ENCODE data around the gene ZFAND6.
"Not testable (repeated sequence)": the region's sequence is repeated elsewhere in the genome, so short reads cannot be mapped to it uniquely, and the experiment has no call there.

The ZFAND6 gene

DNA sequence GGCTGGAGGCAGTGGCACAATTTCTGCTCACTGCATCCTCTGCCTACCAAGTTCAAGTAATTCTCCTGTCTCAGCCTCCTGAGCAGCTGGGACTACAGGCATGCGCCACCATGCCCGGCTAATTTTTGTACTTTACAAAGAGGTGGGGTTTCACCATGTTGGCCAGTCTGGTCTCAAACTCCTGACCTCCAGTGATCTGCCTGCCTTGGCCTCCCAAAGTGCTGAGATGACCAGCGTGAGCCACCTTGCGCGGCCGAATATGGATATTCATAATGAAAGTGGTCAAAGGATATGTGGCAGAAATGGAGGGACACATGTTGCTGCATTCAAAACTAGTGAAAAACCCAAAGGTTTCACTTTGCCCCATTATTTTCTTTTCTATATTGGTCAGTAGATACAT, 40.2 kb downstream of the ZFAND6 start:
- not testable (repeated sequence) for DNase-seq

DNA sequence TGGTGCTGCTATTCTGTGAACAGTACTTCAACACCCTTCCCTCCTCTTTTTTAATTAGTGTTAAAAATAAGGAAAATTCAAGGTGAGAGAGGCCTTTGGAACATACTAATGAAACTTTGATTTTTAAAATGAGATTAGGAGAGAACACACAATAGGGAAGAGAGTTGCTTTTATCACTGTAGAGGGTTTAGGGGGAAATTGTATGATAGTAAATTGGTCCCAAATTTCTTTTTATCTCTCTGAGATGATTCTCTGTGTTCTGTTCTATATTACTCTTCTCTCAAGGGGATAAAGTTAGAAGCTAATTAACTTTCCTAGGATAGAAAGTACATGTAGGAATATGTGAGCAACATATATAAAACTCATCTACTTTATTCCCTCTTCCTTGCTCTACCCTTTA, 40.8 kb downstream of the ZFAND6 start:
- DNase-seq = no peak

DNA sequence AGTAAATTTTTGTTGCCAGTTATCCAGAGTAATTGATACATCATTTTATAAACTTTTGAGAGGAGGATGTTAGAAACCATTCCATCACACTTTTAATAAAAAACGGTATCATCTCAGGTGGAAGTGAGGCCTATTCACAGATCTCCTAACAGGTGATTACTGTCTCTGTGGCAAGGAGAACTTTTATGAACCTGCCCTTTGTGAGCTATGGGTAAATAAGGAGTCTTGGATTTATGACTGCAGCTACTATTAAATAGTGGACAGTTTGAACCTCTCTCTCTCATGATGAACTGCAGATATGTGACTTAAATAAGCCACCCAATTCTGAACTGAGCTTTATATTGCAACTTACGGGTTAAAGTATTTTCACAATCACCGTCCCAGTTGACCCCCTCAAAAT, 45.7 kb downstream of the ZFAND6 start:
- no peak for DNase-seq

DNA sequence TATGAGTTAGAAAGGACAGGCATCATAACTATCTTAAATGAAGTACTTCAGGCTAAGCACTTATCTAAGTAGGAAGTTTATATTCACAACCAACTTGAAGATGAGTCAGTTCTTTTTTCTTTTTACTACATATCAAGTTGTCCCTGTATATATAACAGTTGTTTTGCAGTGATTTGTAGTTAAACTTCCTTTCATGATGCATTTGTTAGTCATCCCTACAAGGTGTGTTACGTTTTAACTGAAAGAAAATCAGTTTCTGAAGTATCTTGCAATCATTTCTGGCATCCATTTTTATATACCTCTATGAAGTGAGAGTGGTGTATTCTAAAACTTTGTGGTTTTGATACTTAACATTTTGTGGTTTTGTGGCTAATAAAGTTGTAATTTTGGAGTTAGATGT, 46.1 kb downstream of the ZFAND6 start:
- no peak for DNase-seq

DNA sequence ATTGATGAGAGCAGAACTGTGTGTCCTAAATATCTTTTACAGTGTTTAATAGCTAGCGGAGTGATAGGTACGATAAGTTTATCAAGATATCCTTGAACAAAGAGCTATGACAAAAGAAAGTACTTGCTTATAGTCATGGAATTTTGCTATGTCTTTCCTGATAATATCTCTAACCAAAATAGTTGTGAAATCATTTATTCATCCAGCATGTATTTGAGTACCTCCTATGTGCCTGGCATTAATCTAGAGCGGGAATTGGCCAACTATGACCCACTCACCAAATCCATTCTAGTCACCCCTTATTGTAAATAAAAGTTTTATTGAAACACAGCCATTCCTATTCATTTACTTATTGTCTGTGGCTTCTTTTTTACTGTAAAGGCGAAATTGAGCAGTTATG, 46.6 kb downstream of the ZFAND6 start:
- no peak for DNase-seq

DNA sequence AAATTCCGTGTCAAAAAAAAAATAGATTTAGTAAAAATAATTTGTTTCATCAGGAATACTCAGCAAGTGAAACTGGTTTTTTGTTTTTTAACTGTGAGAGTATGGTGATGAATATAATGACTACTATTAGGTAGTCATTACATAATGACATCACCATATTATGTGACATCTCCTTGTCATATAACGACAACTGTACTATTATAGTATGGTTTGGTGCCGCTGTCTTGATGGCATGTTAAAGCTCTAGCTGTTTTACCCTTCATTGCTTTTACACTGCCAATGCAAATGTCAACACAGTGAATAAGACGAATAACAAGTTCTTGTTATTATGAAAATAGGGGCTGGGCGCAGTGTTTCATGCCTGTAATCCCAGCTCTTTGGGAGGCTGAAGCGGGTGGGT, 47.7 kb downstream of the ZFAND6 start:
- no peak for DNase-seq

DNA sequence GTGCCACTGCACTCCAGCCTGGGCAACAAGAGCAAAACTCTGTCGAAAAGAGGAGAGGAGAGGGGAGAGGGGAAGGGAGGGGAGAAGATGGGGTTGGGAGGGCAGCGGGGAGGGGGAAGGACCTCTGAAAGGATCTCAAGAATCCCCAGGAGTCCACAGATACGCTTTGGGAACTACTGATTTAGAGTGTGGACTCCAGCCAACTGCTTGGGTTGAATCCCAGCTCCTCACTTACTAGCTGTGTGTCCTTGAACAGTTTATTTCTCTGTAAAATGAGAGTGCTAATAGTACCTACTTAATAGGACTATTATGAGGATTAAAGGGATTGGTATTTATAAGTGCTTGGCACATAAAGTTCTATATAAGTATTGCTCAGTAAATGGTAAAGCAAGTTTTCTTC, 48.3 kb downstream of the ZFAND6 start:
- no peak for DNase-seq

DNA sequence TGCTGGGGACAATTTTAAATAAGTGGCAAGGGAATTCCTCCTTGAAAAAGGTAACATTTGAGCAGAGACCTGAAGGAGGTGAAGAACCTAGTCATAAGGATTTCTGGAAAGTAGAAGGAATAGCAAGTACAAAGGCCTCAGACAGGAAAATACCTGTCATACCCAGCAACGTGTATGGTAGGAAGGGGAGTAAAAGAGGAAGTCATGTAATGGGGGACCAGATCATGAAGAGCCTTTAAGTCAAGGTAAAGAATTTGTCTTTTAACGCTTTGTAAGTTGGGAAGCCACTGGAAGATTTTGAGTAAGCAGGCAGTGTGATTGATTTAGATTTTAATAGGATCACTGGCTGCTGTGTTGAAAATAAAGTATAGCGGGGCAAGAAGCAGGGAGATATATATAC, 49.9 kb downstream of the ZFAND6 start:
- DNase-seq = no peak

DNA sequence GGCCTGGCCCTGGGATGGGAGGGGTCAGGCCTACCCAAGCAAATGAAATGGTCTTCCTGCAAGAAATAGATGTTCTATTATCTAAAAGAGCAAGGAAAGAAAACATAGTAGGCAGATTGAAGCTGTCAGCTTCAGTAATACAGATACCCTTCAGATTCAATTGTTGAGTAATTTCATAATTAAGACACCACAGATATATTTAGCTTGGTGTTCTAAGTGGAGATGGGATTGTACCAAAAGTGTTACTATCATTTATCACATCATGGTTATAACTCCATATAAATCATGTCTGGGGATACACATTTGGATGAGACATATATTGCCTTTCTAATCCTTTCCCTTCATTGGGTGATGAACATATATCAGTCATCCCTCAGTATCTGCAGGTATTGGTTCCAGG, 51.4 kb downstream of the ZFAND6 start:
- no peak for DNase-seq

DNA sequence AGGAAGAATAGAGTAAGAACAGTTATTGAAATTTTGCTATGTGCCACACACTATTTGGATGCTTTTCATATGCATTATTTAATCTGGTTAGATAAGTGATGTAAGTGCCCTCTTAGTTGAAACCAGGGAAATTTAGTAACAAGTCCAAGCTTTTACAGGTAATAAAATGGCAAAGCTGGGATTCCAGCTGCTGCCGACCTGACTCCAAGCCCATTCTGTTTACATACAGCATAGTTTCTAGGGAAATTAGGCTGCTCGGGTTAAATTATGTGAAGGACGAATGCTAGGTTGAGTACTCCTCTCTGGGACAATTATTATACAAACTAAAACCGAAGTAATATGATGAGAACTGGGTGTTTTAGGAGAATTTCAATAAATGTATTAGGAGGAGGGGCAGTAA, 54.6 kb downstream of the ZFAND6 start:
- DNase-seq = no peak

DNA sequence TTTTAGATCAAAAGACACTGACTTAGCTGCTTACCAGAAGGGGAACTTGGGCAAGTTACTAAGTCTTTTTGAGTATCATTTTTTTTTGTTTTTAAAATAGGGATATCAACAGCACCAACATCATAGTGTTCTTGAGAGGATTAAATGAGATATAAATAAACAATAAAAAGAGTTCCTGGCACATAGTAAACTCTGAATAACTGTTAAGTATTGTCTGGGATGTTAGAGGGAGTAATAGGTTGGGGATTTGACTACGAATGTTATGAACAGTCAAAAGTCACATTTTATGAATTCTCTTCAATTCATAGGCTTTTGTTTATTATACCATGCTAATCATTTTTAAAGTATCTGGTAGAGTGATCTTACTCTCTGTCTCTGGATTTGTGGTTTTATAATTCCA, 55.5 kb downstream of the ZFAND6 start:
- DNase-seq = no peak

DNA sequence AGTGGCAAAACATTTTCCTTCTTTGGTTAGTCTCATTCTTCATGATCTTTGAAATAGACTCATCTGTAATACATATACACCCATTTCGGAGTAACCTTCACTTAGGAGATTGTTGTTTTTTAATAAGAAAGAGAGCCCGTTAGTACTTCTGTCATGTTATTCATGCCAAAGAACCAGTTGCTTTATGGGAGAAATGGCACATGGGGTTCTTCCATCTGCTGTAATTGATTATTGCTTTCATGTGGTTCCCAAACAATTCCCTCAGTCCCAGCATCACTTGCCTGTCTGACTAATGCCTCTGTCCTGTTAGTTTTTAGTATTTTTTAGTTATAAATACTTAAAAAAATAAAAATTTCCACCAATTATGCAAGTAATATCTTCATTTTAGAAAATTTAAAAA, 59.5 kb downstream of the ZFAND6 start:
- no peak for DNase-seq

DNA sequence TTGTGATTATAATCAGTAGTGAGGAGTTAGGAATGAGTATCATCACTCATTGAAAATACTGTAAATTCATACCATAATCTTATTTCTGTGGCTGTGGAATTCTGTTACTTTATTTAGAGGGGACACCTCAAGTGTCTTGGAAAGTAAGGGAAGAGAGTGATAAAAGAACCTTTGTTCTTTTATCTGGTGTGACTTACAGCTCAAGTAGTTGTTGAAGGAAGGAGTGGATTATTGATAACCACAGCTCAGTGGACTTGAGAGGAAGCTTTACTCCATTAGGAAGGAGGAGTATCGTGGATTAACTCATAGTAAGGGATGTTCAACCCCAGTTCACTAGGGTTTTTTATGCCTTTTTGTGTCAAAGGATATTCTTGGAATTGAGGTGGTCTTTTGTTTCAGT, 61.2 kb downstream of the ZFAND6 start:
- no peak for DNase-seq

DNA sequence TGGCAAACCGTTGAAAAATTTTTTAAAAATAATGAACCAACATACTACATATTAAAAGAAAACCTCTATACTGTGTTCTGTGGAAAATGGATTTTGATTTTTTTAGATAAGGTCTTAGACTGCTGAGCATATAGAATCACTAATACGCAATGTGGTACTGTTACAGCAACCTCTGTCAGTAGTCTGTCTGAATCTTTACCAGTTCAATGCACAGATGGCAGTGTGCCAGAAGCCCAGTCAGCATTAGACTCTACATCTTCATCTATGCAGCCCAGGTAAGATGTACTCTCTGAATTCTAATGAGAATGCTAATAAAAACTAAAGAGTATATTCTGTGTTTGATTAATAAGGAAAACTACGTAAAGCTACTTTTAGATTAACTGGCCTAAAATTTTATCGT, 62.1 kb downstream of the ZFAND6 start:
- no peak for DNase-seq

DNA sequence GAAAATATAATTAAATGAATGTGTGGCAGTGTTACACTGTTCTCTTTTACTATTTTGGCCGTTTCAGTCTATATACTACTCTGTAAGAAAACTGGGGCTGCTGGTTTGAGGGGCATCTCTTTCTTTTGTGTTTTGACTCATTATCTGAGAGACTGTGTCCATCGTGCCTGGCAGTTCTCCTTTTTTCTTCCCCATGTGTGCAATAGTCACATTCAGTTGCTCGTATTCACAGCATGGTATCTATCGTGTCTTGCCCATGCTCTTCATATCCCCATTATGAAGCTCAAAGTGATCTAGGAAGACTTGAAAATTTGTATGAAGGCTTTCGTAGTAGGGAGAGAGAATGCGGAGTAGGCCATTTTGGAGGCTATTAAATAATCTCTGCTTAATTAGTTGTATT, 63.6 kb downstream of the ZFAND6 start:
- DNase-seq = no peak

DNA sequence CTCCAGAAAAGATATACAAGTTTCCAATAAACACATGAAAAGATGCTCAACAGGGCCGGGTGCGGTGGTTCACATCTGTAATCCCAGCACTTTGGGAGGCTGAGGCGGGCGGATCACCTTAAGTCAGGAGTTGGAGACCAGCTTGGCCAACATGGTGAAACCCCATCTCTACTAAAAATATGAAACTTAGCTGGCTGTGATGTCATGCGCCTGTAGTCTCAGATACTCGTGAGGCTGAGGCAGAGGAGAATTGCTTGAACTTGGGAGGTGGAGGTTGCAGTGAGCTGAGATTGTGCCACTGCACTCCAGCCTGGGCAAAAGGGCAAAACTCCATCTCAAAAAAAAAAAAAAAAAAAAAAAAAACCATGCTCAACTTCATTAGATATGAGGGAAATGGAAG, 67.8 kb downstream of the ZFAND6 start:
- DNase-seq = not testable (repeated sequence)

DNA sequence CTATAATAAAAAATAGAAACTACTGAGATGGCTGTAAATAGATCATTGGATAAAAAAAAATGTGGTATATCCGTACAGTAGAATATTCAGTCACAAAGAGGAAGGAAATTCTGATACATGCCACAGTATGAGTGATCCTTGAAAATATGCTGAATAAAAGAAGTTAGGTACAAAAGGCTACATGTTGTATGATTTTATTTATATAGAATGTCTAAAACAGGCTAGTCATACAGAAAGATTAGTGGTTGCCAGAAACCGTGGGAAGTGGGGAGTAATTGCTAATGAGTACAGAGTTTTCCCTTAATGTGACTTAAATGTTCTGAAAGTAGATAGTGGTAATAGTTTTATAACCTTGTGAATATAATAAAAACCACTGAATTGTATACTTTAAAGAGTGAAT, 68.4 kb downstream of the ZFAND6 start:
- no peak for DNase-seq

DNA sequence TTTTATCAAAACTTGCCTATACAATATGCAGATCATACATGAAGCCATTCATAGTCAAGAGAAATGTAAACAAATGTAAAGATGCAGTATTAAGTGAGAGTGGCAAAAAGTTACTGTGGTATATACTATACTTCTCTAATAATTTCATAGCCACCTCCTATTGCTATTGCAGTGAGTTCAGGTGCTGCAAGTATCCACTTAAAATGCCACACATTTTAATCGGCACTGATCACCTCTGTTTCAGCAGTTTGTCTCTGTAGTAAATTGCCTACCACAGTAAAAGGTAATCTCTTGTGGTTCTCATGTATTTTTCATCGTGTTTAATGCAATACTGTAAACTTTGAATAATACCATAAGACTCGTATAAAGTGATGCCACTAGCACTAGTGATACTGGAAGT, 72.9 kb downstream of the ZFAND6 start:
- DNase-seq = no peak

DNA sequence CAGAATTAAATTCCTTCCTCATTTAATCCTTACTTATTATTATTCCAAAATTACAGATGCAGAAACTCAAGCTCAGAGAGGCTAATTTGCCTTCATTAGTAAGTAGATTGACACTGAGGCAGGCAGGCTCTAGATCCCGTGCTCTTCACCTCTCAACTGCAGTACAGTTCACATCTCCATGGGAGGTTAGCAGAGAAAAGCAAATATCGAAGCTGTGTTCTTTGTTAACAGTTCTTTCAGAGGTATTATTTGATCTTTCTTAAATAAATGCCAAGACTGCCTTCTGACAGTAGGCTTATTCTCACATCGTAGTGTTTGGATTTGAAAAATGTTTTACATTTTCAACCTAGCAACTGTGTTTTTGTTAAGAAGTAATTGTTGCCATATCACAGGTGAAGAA, 77.4 kb downstream of the ZFAND6 start:
- no peak for DNase-seq

DNA sequence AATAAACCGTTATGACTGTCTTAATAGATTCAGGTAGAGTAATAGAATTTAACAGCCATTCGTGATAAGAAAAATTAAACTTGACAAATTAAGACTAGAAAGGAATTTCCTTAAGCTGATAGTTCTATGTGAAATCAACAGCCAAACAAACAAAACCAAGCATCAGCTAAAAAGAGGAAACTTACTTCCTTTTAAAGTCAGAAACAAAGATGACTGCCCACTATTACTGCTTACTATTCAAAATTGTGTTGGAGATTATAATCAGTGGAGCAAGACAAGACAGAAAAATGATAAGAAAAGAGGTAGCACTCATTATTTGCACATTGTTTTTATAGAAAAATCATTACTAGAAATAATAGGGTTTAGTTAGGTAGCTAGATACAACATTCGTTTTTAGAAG, 79.5 kb downstream of the ZFAND6 start:
- no peak for DNase-seq

DNA sequence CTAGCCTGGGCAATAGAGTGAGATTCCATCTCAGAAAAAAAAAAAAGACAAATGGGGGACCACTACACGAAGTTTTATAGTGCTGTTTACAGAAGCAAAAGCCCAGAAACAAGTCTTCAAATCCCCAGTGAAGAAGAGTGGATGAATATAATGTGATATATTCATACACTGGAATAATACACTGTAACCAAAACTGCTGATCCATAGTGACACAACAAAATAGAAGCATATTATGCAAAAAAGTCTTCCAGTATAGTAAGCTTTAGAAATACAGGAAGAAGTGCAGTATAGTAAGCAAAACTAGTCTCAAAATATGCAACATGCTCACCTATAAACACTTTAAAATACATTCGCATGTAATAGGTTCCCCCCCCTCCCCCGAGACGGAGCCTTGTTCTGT, 81.4 kb downstream of the ZFAND6 start:
- no peak for DNase-seq

DNA sequence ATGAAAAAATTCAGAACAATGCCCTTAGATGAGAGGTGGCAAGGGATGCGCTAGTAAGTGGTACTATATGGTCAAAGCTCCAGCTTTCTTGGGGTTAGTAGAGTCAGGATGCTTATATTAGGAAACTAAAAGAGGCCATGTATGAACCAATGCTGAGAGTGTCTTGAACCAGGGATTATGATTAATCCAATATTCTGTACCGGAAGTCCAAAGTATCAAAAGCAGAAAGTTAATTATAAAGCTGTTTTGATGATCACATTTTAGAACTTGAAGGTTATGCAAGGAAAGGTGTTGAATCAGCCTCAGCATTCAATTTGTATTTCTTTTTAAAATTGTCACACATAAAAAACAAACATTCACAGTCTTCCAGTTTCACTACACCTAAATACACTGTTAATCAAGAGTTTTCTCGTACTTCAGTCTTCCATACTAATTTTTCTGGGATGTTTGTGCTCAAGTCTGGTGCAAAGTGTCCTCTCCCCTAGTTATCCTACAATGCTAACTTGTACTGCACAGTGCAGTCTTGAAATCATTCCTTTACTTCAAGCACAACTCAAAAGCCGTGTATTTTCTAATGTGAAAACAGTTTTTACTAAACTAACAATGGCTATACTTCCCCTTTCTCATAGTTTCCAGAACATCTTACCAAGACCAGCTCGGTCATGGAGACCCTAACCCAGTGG, 82.6 kb downstream of the ZFAND6 start:
- no peak for DNase-seq

DNA sequence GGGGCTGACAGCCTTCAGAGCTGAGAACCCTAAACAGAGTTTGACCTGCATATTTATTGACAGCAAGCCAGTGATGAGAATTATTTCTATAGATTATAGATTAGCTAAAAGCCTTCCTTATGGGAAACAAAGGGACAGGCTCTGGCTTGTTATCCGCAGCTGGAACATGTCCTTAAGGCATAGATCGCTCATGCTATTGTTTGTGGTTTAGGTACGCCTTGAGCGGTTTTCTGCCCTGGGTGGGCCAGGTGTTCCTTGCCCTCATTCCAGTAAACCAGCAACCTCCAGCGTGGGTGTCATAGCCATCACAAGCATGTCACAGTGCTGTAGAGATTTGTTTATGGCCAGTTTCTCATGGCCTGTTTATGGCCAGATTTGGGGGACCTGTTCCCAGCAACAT, 83.2 kb downstream of the ZFAND6 start:
- DNase-seq = no peak

DNA sequence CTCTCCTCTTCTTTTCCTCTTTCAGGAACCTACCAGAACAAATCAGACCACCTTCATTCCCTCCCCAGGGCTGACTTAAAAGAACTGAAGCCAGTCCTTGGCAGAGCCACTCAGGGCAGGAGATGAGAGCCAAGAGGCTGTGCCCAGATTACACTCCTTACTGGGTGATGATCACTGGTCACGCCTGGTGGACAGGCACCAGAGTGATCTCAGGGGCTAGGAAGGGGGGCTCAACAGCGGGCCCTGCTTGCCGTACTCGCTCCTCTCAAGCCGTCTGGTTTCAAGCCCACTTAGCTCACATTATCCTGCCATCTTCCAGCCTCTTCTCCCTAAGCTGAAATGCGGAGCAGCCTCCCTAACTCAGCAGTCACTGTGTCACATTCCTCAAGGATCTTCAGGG, 91.7 kb downstream of the ZFAND6 start:
- no peak for DNase-seq

DNA sequence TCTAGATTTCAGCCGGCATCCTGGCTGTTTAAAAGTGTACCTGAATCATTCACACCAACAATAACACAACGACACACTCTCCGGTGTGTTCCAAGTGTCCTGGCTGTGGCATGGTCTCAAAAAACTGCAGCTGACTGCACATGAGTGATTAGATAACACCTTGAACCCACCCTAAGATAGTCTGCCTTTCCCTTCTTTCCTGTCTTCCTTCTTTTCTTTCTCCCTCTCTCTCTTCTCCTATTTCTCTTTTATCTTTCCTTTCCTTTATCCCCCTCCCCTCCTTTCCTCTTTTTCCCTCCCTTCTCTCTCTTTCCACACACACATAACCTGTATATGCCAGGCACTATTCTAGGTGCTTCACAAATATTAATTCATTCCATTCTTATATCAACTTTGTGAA, 92.1 kb downstream of the ZFAND6 start:
- DNase-seq = no peak

All from CD4-positive, alpha-beta T cell treated with Interleukin-17A for 1 hour (primary cell).